ENCODE measurements around the gene HADH.

- TF ChIP-seq, protein P1, sequence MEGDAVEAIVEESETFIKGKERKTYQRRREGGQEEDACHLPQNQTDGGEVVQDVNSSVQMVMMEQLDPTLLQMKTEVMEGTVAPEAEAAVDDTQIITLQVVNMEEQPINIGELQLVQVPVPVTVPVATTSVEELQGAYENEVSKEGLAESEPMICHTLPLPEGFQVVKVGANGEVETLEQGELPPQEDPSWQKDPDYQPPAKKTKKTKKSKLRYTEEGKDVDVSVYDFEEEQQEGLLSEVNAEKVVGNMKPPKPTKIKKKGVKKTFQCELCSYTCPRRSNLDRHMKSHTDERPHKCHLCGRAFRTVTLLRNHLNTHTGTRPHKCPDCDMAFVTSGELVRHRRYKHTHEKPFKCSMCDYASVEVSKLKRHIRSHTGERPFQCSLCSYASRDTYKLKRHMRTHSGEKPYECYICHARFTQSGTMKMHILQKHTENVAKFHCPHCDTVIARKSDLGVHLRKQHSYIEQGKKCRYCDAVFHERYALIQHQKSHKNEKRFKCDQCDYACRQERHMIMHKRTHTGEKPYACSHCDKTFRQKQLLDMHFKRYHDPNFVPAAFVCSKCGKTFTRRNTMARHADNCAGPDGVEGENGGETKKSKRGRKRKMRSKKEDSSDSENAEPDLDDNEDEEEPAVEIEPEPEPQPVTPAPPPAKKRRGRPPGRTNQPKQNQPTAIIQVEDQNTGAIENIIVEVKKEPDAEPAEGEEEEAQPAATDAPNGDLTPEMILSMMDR (IDR thresholded peaks at IDR 0.05) = no peak
- no peak for TF ChIP-seq ZNF121 (CRISPR knock-in tag; IDR thresholded peaks at IDR 0.05)
- no peak for TF ChIP-seq E2F5 (CRISPR knock-in tag; IDR thresholded peaks at IDR 0.05)
- no peak for TF ChIP-seq ATF2 (CRISPR knock-in tag; IDR thresholded peaks at IDR 0.05; ENCODE audit: borderline replicate concordance, low read depth)
Measured at GRCh38 chr4:108010167-108010566, 20.5 kb downstream of the HADH start.
